Activated CD4-positive, CD25-positive, alpha-beta regulatory T cell treated with anti-CD3 and anti-CD28 coated beads, Interleukin-2, amount 50 U/mL, for 72 hours (primary cell): ENCODE data around the gene UBE2V1.
A peak's percentile ranks its signal among the peaks of the same experiment; 100 is the strongest.
"Not testable (repeated sequence)": the region's sequence is repeated elsewhere in the genome, so short reads cannot be mapped to it uniquely, and the experiment has no call there.

Experiments
- DNase-seq: peaks from one replicate; pipeline ENCODE4 v3.0.0; 2021

The UBE2V1 gene

GRCh38 chr20:50136822-50137599, 24.1 kb upstream of the UBE2V1 start:
- no peak for DNase-seq

DNA sequence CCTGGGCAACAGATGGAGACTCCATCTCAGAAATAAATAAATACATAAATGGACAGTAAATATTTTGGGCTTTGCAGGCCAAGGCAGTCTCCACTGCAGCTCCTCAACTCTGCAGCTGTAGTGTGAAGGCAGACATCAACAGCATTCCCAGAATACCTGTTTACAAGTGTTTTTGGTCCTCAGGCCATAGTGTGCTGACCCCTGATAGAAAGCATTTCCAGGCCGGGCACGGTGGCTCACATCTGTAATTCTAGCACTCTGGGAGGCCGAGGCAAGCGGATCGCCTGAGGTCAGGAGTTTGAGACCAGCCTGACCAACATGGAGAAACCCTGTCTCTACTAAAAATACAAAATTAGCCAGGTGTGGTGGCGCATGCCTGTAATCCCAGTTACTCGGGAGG, 22.2 kb upstream of the UBE2V1 start:
- DNase-seq, result not testable (repeated sequence)

- DNase-seq, result no peak
Observed at GRCh38 chr20:50133474-50134217, 20.7 kb upstream of the UBE2V1 start.

DNA sequence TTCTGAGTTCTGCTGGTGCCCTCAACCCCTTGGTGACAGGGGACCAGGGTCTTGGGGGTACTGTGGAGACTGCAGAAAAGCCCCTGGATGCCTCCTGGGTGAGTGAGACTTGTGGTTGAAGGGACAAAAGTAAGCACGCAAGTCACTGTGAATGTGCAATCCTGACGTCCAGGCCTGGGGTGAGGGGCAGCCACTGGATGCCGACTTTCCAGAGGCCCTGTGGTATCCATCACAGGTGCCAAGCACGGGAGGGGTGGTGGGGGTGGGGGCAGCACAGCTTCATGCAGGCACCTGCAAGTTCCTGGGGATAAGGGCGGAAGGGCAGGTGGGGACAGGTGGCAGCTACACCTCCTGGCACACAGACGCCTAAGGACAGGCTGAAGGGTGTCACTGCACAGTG, 20.1 kb upstream of the UBE2V1 start:
- no peak for DNase-seq

- no peak for DNase-seq
Observed at GRCh38 chr20:50130995-50131394, 18.0 kb upstream of the UBE2V1 start.

- DNase-seq, result no peak
Observed at GRCh38 chr20:50130356-50130723, 17.4 kb upstream of the UBE2V1 start.

DNA sequence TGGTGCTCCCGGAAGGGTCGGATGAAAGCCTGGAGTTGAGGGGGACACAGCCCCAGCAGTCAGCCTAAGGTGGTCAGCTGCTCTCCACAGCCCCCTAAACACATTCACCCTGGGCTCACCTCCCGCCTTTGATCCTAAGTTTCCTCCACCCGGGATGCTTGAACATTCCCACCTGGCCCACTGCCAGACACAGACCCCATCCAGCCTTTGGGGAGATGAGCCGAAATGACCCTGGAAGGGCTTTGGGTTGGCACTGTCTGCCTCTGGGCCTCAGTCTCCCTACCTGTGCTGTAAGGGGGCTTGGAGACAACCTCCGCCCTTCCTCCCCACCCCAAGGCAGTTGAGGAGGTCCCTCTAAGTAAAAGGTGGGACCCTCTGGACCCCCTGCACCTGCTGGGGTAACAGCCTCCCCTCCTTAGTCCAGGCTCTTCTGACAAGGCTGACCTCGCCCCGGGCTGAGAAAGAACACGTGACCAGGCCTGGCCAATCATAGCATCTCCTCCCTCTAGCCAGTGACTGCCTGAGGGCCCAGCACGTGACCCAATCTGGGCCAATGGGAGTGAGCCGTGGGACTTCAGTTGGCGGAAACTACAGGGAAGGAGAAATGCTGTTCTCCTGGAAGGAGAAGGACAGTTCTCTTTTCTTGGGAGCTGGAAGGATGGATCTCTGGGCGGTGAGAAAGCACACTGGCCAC, 16.9 kb upstream of the UBE2V1 start:
- DNase-seq, result no peak

DNA sequence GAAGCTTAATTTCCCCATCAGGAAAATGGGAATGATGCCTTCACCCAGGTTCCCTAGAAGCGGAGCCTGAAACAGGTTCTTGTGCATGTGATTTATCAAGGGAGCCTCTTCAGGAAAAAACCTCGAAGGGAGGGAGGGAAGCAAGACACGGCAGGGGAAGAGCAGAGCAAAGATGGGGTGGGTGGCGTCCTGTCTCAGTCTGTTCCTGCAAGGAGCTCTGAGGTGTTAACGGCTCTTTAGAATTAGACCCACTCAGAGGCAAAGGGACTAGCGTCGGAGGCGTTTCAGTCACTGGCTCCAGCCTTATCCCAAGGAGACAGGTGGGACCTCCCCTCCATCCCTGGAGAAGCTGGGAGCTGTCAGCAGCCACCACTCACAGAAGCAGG, 15.6 kb upstream of the UBE2V1 start:
- no peak for DNase-seq

DNA sequence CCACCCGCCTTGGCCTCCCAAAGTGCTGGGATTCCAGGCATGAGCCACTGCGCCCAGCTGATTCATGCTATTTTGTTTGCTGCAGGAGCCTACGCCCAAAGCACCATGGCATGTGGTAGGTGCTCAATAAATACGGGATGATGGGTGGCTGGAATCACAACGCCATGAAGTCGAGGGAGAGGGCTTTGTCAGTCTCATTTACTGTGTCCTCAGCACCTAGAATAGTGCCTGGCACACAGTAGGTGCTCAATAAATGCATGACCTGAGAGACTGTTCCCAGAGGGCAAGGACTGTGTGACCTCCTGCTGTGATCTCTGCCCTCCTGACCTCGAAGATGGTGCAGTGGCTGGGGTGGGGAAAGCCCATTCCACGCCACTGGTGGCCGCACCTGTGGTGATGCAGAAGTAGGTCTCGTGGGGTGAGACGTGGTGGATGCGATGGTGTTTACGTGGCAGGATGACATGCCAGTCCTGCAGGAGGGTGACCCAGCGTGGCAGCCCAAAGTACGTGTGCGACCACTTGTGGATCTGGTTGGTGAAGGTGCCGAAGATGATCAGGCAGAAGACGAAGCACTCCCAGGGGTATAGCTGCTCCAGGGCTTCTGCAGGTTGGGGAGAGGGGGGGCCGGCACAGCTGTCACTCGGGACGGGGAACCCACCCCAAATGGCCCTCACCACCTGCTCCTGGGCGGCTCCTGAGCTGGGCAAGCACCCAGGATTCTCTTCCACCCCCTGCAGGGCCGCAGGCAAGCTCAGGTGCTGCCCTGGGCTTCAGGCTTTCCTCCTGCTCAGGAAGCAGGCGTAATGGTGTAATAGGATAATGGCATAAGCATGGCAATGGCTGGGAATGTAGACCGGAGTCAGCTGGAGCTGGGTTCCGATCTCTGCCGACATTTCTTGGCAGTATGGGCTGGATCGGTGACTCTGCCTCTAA, 14.9 kb upstream of the UBE2V1 start:
- no peak for DNase-seq

DNA sequence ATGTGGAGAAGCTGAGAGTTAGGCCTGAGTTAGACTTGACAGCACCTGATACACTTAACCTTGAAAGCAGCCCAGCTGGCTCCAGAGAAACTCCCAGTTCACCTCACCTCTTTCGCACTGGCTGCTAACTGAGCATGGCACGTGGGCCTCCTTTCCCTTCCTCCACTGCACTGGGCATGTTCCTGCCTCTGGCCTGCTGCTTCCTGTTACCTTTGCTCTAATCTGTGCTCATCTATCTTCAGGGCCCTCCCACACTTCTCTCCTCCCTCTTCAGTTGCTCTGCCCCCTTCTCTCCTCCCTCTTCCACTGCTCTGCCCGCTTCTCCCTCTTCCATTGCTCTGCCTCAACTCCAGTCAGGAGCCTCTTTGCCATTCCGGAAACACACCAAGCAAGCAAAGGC, 13.7 kb upstream of the UBE2V1 start:
- DNase-seq, result no peak

- DNase-seq, result no peak
Observed at GRCh38 chr20:50125279-50125678, 12.3 kb upstream of the UBE2V1 start.

- no peak for DNase-seq
Observed at GRCh38 chr20:50124496-50124895, 11.5 kb upstream of the UBE2V1 start.

DNA sequence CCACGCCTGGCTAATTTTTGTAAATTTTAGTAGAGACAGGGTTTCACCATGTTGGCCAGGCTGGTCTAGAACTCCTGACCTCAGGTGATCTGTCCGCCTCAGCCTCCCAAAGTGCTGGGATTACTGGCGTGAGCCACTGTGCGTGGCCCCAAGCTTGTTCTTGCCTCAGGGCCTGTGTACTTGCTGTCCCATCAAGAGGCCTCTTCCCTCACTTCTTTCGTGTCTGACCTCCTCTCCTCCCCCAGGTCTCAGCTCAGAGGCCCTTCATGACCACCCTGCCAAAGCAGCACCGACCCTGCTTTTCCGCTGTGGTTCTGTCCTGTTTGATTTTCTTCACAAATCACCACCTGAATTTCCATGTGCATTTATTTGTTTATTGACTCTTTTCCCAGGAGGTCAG, 10.5 kb upstream of the UBE2V1 start:
- no peak for DNase-seq

GRCh38 chr20:50122763-50123162, 9.8 kb upstream of the UBE2V1 start:
- no peak for DNase-seq

- DNase-seq, result no peak
Observed at GRCh38 chr20:50121858-50122271, 8.9 kb upstream of the UBE2V1 start.

DNA sequence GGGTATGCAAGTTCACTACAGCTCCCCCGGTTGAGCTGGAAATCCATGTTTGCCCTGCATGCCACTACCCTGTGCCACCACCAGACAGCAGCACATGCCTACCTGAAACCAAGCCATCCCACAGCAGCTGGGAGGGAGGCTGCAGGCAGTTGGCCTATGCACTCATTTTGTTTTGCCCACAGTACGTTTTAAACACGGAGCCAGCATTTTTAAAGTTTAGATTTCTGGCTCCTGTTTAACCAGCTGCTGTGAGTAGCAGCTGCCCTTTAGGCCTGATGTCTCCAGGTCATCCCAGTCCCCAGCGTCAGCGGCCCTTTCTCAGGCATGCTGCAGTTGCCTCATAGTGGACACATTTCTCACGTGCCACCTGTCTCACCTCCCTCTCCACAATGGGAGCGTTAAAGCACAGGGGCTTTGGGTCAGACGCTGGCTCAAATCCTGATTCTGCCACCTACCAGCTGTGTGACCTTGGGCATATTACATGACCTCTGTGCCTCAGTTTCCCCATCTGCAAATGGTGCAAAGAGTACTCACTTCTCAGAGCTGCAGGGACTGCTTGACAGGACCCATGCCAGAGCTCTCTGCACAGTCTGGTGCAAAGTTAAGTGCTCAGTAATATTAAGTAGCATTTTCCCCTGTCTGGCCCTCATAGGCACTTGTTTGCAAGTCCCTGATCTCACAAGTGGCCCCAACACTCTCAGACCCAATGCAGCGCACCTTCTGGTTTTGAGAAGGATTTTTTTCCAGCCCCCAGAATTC, 8.2 kb upstream of the UBE2V1 start:
- DNase-seq, result no peak

- DNase-seq, result no peak
Observed at GRCh38 chr20:50118203-50118602, 5.3 kb upstream of the UBE2V1 start.

GRCh38 chr20:50116368-50116999, 3.5 kb upstream of the UBE2V1 start:
- peak; percentile 32 for DNase-seq

GRCh38 chr20:50115591-50116367, 2.8 kb upstream of the UBE2V1 start:
- peak; percentile 87 for DNase-seq

DNA sequence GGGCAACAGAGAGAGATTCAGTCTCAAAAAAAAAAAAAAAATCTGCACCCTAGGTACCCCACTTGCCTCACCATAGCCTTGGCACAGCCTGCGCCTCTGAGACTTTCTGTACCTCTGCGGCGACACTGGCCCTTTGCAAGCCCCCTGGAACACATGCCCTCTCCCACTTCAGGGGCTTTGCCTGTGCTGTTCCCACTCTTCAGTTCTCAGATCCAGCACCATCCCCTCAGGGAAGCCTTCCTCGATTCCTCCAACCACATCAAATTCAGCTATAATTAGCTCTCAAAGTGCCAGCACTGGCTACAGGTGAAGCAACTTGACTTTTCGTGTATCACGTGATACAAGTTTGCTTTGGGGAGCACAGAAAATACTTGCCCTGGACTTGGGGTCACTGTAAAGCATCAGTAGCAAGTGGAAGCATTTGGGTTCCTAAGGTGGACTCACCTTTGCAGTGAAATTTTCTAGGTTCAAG, 2.1 kb upstream of the UBE2V1 start:
- DNase-seq, result no peak
